ENCODE data around the gene ITPR1. TPM values are rescaled to one million over a fixed set of nuclear protein-coding genes. Genes with fewer than 3 reads are reported as not detected.

The ITPR1 gene
- total RNA-seq, 1 experiment from 2014 or later = 13.4 TPM

GRCh38 chr3:4474683-4475490 is 18.3 kb upstream of the ITPR1 start:
- in situ Hi-C loops (cut with HindIII; ENCODE audit: low pct_unique_long_range_greater_than_20kb, low sequenced_read_pairs) = no loop called here
- no peak for DNase-seq (ENCODE audit: low read depth, low spot score)

- in situ Hi-C loops (cut with HindIII; ENCODE audit: low pct_unique_long_range_greater_than_20kb, low sequenced_read_pairs) = no loop called here
- no peak for DNase-seq (ENCODE audit: low read depth, low spot score)
These were observed 17.3 kb upstream of the ITPR1 start for GRCh38 chr3:4475804-4476203.

- no peak for DNase-seq (ENCODE audit: low read depth, low spot score)
These were observed 16.7 kb upstream of the ITPR1 start for GRCh38 chr3:4476496-4476895.

GRCh38 chr3:4478261-4478660 is 14.9 kb upstream of the ITPR1 start:
- in situ Hi-C loops (cut with HindIII; ENCODE audit: low pct_unique_long_range_greater_than_20kb, low sequenced_read_pairs) = no loop called here

More at GRCh38 chr3:4476496-4476895, 16.7 kb upstream of the ITPR1 start:
- in situ Hi-C loops (cut with HindIII; ENCODE audit: low pct_unique_long_range_greater_than_20kb, low sequenced_read_pairs) = no loop called here

GRCh38 chr3:4491855-4492207 is 1.3 kb upstream of the ITPR1 start:
- DNase-seq (ENCODE audit: low read depth, low spot score) = peak; percentile 13
- in situ Hi-C loops (cut with HindIII; ENCODE audit: low pct_unique_long_range_greater_than_20kb, low sequenced_read_pairs) = no loop called here

More at GRCh38 chr3:4478261-4478660, 14.9 kb upstream of the ITPR1 start:
- no peak for DNase-seq (ENCODE audit: low read depth, low spot score)

- DNase-seq (ENCODE audit: low read depth, low spot score) = peak; percentile 90
- in situ Hi-C loops (cut with HindIII; ENCODE audit: low pct_unique_long_range_greater_than_20kb, low sequenced_read_pairs) = no loop called here
These were observed 737 bp upstream of the ITPR1 start for GRCh38 chr3:4492208-4493013.

GRCh38 chr3:4493941-4494894 is 1.1 kb downstream of the ITPR1 start:
- DNase-seq (ENCODE audit: low read depth, low spot score) = no peak
- in situ Hi-C loops (cut with HindIII; ENCODE audit: low pct_unique_long_range_greater_than_20kb, low sequenced_read_pairs) = no loop called here

GRCh38 chr3:4494895-4495264 is 1.7 kb downstream of the ITPR1 start:
- DNase-seq (ENCODE audit: low read depth, low spot score) = no peak
- in situ Hi-C loops (cut with HindIII; ENCODE audit: low pct_unique_long_range_greater_than_20kb, low sequenced_read_pairs) = no loop called here

- no peak for DNase-seq (ENCODE audit: low read depth, low spot score)
- in situ Hi-C loops (cut with HindIII; ENCODE audit: low pct_unique_long_range_greater_than_20kb, low sequenced_read_pairs) = no loop called here
These were observed 2.3 kb downstream of the ITPR1 start for GRCh38 chr3:4495294-4496086.

- in situ Hi-C loops (cut with HindIII; ENCODE audit: low pct_unique_long_range_greater_than_20kb, low sequenced_read_pairs) = no loop called here
- no peak for DNase-seq (ENCODE audit: low read depth, low spot score)
These were observed 2.9 kb downstream of the ITPR1 start for GRCh38 chr3:4496087-4496452.

DNA sequence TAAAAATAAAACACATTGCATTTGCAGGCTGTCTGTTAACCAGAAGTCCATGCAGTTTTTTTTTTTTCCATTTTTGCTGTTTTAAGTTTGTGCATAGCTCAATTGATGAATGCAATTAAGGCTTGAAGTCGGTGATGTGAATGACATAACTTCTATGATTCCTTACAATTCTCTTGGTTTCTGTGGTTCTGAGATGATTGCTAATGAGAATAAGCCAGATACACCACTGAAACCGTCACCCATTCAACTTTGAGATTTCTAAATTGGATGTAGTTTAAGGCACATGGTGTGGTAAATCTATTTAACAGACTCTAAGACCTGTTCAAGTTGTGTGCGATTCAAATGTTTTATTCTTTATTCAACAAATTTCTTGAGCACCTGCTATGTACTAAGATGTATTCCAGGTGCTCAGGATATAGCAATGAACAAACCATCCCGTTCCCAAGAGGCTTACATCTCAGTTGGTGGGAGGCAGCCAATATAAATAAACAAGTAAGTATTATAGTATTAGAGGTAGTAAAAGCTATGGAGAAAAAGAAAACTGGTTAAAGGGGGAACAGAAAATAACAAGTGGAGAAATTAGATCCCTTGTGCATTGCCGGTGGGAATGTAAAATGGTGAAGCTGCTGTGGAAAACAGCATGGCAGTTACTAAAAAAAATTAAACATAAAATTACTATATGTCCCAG is 4.0 kb downstream of the ITPR1 start:
- in situ Hi-C loops (cut with HindIII; ENCODE audit: low pct_unique_long_range_greater_than_20kb, low sequenced_read_pairs) = no loop called here
- no peak for DNase-seq (ENCODE audit: low read depth, low spot score)

- DNase-seq (ENCODE audit: low read depth, low spot score) = no peak
- in situ Hi-C loops (cut with HindIII; ENCODE audit: low pct_unique_long_range_greater_than_20kb, low sequenced_read_pairs) = no loop called here
These were observed 4.7 kb downstream of the ITPR1 start for GRCh38 chr3:4497843-4498324.

- in situ Hi-C loops (cut with HindIII; ENCODE audit: low pct_unique_long_range_greater_than_20kb, low sequenced_read_pairs) = no loop called here
These were observed 5.3 kb downstream of the ITPR1 start for GRCh38 chr3:4498446-4498845.

DNA sequence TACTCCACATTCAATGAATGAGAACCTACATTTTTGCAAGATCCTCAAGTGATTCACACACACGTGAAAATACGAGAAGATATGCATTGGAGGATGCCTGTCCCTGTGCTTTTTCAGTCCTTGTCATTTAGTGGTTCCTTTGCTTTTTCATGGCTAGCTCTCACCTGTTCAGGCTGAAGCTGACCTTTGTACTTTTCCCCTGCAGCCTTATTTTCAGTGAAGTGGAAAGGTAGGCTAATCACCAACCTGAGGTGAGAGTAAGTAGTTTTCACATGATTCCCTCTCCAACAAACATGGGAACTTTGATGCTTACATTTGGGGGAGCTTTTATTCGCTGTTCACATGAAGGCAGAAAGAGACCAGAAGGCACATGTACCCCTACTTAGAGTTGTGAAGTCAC is 8.3 kb downstream of the ITPR1 start:
- no peak for DNase-seq (ENCODE audit: low read depth, low spot score)
- in situ Hi-C loops (cut with HindIII; ENCODE audit: low pct_unique_long_range_greater_than_20kb, low sequenced_read_pairs) = no loop called here

More at GRCh38 chr3:4498446-4498845, 5.3 kb downstream of the ITPR1 start:
- DNase-seq (ENCODE audit: low read depth, low spot score) = no peak

DNA sequence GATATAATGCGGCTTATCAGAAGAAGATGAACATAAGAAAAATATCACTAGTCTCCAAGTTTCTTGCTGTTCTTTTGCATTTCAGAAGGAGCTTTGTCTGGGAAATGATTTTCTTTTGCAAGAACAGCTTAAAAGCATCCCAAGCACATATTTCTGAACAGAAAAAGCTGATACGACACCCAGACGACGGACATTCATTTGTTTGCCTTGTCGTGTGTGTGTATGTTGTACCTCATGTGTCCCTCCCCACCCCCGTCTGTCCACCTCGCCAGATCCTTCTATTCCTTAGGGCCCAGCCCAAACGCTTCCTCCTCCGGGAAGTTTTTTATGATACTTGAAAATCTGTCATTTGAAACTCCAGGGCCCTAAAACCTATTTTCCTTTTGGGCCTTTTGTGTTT is 8.8 kb downstream of the ITPR1 start:
- no peak for DNase-seq (ENCODE audit: low read depth, low spot score)
- in situ Hi-C loops (cut with HindIII; ENCODE audit: low pct_unique_long_range_greater_than_20kb, low sequenced_read_pairs) = no loop called here

DNA sequence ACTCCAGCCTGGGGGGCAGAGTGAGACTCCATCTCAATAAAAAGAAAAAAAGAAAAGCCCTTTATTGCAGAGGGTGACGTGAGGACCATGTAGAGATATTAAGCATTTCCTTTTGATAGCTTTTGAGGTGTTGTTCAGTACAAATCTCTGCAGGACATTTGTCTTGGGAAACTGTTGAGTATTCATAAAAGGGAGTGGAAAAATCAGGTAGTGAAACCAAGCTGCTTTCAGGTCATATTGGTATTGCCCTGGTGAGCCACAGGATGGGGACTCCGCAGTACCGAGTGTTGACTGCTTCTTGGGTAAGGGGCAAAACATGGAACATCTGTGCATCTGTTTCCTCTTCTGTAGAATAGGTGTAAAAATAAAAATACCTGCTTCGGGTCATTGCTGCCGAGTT is 9.9 kb downstream of the ITPR1 start:
- in situ Hi-C loops (cut with HindIII; ENCODE audit: low pct_unique_long_range_greater_than_20kb, low sequenced_read_pairs) = no loop called here
- no peak for DNase-seq (ENCODE audit: low read depth, low spot score)

Data from SK-MEL-5 (cell line).